ENCODE results near the gene LAMA3.

The LAMA3 gene

DNA sequence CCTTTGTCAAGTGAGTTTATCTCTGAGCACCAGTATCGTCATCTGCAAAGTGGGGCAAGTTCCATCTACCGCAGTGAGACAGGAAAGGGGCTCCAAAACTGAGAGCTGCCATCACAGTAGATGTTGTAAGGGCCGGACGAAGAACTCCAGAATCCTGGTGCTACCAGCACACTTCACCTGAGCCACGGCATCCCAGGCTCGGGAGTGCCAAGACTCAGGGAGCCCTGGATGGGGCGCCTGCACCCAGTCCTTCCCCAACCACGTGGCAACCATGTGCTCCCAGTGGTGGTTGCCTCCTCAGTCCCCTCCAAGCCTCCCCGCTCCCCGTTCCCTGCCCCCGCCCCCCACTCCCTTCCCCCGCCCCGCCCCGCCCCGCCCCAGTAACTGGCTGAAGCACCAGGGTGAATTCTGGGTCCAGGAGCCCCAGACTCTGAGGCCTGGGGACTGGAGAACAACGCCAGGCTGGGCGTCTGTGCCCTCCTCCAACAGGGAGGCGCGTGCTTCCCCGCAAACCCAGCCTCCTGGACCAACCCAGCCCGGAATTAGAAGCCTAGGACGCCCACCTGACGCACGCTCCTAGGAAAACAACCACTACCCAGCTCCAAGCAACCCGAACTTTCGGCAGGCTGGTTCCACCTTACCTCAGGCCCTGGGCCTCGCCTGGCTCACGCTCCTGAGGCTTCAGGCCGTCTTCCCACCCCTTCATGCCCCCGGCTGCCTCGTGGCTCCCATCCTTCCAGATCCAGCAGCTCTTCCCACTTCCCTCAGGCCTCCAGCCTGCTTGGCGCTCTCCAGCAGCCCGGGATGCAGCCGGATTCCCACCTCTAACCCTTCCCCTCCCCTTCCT is 67.6 kb downstream of the LAMA3 start:
- H3K9me3 ChIP-seq (replicated peaks in 1 of 11) = peaks cover 0 to 12% (median 5%) of the 10 kb centered on the region in 11 experiments; a peak in 6 of 22 replicates
- H3K27me3 ChIP-seq = no peaks in the 10 kb centered on the region
- H3K36me3 ChIP-seq = no peaks in the 10 kb centered on the region
- H3K4me2 ChIP-seq = no peak overlapping the region
- no peak overlapping the region for H3K9ac ChIP-seq
- TF ChIP-seq Cebpa-rat (IDR thresholded peaks at IDR 0.05) = no peak
- H3K4me1 ChIP-seq = no peaks in the 10 kb centered on the region
- no peak overlapping the region for H3K27ac ChIP-seq
- H3K4me3 ChIP-seq = no peak overlapping the region
- no peaks in the 10 kb centered on the region for H4K20me1 ChIP-seq

GRCh38 chr18:23757437-23757733 is 68.1 kb downstream of the LAMA3 start:
- Histone ChIP-seq H4K20me1 (no peaks in the 10 kb centered on the region), H3K27me3 (no peaks in the 10 kb centered on the region), H3K9me3 (replicated peaks in 1 of 11) (peaks cover 0 to 12% (median 5%) of the 10 kb centered on the region in 11 experiments; a peak in 6 of 22 replicates), H3K4me3 (no peak overlapping the region), H3K4me2 (no peak overlapping the region), H3K4me1 (no peaks in the 10 kb centered on the region), H3K36me3 (no peaks in the 10 kb centered on the region), H3K27ac (no peak overlapping the region), H3K9ac (no peak overlapping the region)
- no peak for TF ChIP-seq Cebpa-rat (IDR thresholded peaks at IDR 0.05)

- Histone ChIP-seq H3K4me2 (no peak overlapping the region), H3K9me3 (replicated peaks in 1 of 11) (peaks cover 0 to 12% (median 5%) of the 10 kb centered on the region in 11 experiments; a peak in 6 of 22 replicates)
These were observed 69.0 kb downstream of the LAMA3 start for GRCh38 chr18:23758281-23758680.

DNA sequence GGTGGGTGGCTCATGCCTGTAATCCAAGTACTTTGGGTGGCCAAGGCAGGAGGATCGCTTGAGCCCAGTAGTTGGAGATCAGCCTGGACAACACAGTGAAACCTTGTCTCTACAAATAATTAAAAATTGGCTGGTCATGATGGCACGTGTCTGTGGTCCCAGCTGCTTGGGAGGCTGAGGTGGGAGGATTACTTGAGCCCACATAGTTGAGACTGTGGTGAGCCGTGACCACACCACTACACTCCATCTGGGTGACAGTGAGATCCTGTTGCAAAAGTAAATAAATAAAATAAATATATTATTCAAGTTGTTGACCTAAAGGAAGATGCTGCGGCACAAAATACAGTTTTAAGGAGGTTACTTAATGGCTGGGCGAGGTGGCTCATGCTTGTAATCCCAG is 72.7 kb downstream of the LAMA3 start:
- no peaks in the 10 kb centered on the region for H3K27me3 ChIP-seq
- no peak overlapping the region for H3K4me2 ChIP-seq
- H3K27ac ChIP-seq = no peak overlapping the region
- H3K4me3 ChIP-seq = no peak overlapping the region
- no peak for TF ChIP-seq Cebpa-rat (IDR thresholded peaks at IDR 0.05)
- no peaks in the 10 kb centered on the region for H3K9me3 ChIP-seq (replicated peaks in 1 of 11)
- H3K4me1 ChIP-seq = peaks cover 0 to 8% (median 2%) of the 10 kb centered on the region in 10 experiments; a peak in 5 of 20 replicates
- no peaks in the 10 kb centered on the region for H3K36me3 ChIP-seq
- H3K9ac ChIP-seq = no peak overlapping the region
- H4K20me1 ChIP-seq = no peaks in the 10 kb centered on the region

More at GRCh38 chr18:23758281-23758680, 69.0 kb downstream of the LAMA3 start:
- Histone ChIP-seq H3K27me3 (no peaks in the 10 kb centered on the region), H4K20me1 (no peaks in the 10 kb centered on the region), H3K27ac (no peak overlapping the region), H3K4me1 (no peaks in the 10 kb centered on the region), H3K4me3 (no peak overlapping the region), H3K36me3 (no peaks in the 10 kb centered on the region), H3K9ac (no peak overlapping the region)
- TF ChIP-seq Cebpa-rat (IDR thresholded peaks at IDR 0.05) = no peak

GRCh38 chr18:23763343-23763742 is 74.1 kb downstream of the LAMA3 start:
- H3K36me3 ChIP-seq = no peaks in the 10 kb centered on the region
- peaks cover 8 to 14% (median 12%) of the 10 kb centered on the region in 11 experiments; a peak in 20 of 22 replicates for H3K9me3 ChIP-seq (replicated peaks in 1 of 11)
- H3K27ac ChIP-seq = no peak overlapping the region
- H3K9ac ChIP-seq = no peak overlapping the region
- H3K4me1 ChIP-seq = peaks cover 0 to 8% (median 2%) of the 10 kb centered on the region in 10 experiments; a peak in 5 of 20 replicates
- no peak overlapping the region for H3K4me3 ChIP-seq
- no peaks in the 10 kb centered on the region for H4K20me1 ChIP-seq
- TF ChIP-seq Cebpa-rat (IDR thresholded peaks at IDR 0.05) = no peak
- H3K4me2 ChIP-seq = no peak overlapping the region
- no peaks in the 10 kb centered on the region for H3K27me3 ChIP-seq

DNA sequence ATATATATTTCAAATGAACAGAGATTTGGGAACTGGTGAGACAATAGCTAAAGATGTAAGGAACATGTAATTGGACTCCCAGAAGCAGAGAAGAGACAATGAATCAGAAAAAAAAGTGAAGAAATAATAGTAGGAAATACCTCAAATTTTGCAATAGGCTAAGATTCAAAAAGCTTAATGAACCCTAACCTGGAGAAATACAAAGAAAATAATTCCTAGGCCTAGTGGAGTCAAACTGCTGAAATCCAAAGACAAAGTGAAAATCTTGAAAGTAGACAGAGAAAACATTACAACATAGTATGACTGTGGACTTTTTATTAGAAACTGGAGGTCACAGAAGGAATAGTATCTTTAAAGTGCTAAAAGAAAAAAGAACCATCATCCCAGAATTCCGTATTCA is 76.7 kb downstream of the LAMA3 start:
- no peak overlapping the region for H3K4me2 ChIP-seq
- no peaks in the 10 kb centered on the region for H3K36me3 ChIP-seq
- no peak for TF ChIP-seq Cebpa-rat (IDR thresholded peaks at IDR 0.05)
- H3K27ac ChIP-seq = no peak overlapping the region
- peaks cover 0 to 8% (median 2%) of the 10 kb centered on the region in 10 experiments; a peak in 5 of 20 replicates for H3K4me1 ChIP-seq
- H3K9ac ChIP-seq = no peak overlapping the region
- no peak overlapping the region for H3K4me3 ChIP-seq
- no peaks in the 10 kb centered on the region for H4K20me1 ChIP-seq
- H3K27me3 ChIP-seq = no peaks in the 10 kb centered on the region
- H3K9me3 ChIP-seq (replicated peaks in 1 of 11) = peaks cover 14 to 20% (median 18%) of the 10 kb centered on the region in 11 experiments; a peak in 20 of 22 replicates

- H3K36me3 ChIP-seq = no peaks in the 10 kb centered on the region
- TF ChIP-seq Cebpa-rat (IDR thresholded peaks at IDR 0.05) = no peak
- no peaks in the 10 kb centered on the region for H3K27me3 ChIP-seq
- no peak overlapping the region for H3K4me2 ChIP-seq
- no peak overlapping the region for H3K9ac ChIP-seq
- no peak overlapping the region for H3K27ac ChIP-seq
- H4K20me1 ChIP-seq = no peaks in the 10 kb centered on the region
- H3K9me3 ChIP-seq (replicated peaks in 1 of 11) = peaks cover 10 to 16% (median 15%) of the 10 kb centered on the region in 11 experiments; a peak in 20 of 22 replicates
- no peaks in the 10 kb centered on the region for H3K4me1 ChIP-seq
- H3K4me3 ChIP-seq = no peak overlapping the region
These were observed 83.2 kb downstream of the LAMA3 start for GRCh38 chr18:23772327-23773024.

- no peak for TF ChIP-seq Cebpa-rat (IDR thresholded peaks at IDR 0.05)
- Histone ChIP-seq H3K9me3 (replicated peaks in 1 of 11) (no peaks in the 10 kb centered on the region), H3K4me2 (no peak overlapping the region), H3K27ac (no peak overlapping the region), H3K4me1 (no peaks in the 10 kb centered on the region), H3K9ac (no peak overlapping the region), H3K4me3 (no peak overlapping the region), H3K36me3 (no peaks in the 10 kb centered on the region), H4K20me1 (no peaks in the 10 kb centered on the region), H3K27me3 (no peaks in the 10 kb centered on the region)
These were observed 87.1 kb downstream of the LAMA3 start for GRCh38 chr18:23776306-23776705.

- Histone ChIP-seq H3K4me3 (no peak overlapping the region), H3K4me2 (no peak overlapping the region), H3K4me1 (no peaks in the 10 kb centered on the region), H3K27ac (no peak overlapping the region), H3K27me3 (no peaks in the 10 kb centered on the region), H3K36me3 (no peaks in the 10 kb centered on the region), H3K9ac (no peak overlapping the region), H4K20me1 (no peaks in the 10 kb centered on the region), H3K9me3 (replicated peaks in 1 of 11) (no peaks in the 10 kb centered on the region)
- TF ChIP-seq Cebpa-rat (IDR thresholded peaks at IDR 0.05) = no peak
These were observed 89.6 kb downstream of the LAMA3 start for GRCh38 chr18:23778828-23779227.

Data from BLaER1 treated with 17β-estradiol and CSF1 and Interleukin-3, amounts not matched to agents 10 nM and 100 nM (cell line).